MM.1S (cell line): Measurements from ENCODE around the gene CPEB4.

Experiments used
- CTCF ChIP-seq: fragments of 300-600 bp; sonication (generic); IDR thresholded peaks from 2 replicates; pipeline ENCODE4 v1.5.1; 2016; ENCODE audit warnings: antibody characterized with exemption, low read length, mixed read lengths
- EZH2 ChIP-seq: fragments of 300-600 bp; sonication (generic); optimal IDR thresholded peaks from 2 replicates; pipeline ENCODE3; 2017; ENCODE audit warnings: low read depth, mild to moderate bottlenecking, antibody characterized with exemption, low read length, mixed read lengths

- no peak for TF ChIP-seq CTCF
- TF ChIP-seq EZH2: no peak
Measured at GRCh38 chr5:173852790-173853359, 35.3 kb upstream of the CPEB4 start.
